Activated CD8-positive, alpha-beta memory T cell treated with anti-CD3 and anti-CD28 coated beads, Interleukin-2, amount 50 U/mL, for 48 hours (primary cell): ENCODE data around the gene INPP4A.

Source experiments
- DNase-seq: peaks from one replicate; pipeline ENCODE4 v3.0.0-alpha.2; 2020

The INPP4A gene

GRCh38 chr2:98438190-98439133 lies 6.2 kb upstream of the INPP4A start:
- no peak for DNase-seq

GRCh38 chr2:98441706-98442450 lies 2.8 kb upstream of the INPP4A start:
- no peak for DNase-seq

DNA sequence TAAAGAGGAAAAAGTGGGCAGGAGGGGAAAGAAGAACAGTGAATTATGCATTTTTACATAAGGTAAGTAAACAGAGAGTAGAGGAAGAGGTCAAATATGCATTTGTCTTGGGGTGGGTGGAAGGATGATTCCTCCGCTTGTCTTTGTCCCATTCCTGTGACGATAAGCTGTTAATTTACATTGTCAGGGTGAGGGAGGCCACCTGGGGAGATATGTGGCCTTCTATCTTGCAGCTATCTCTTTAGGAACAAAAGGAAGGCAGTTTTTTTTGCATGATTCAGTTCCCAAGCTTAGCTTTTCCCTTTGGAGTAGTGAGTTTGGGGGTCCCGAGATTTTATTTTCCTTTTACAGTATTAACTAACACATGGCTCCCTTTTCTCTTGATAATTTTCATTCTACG lies 2.2 kb upstream of the INPP4A start:
- no peak for DNase-seq

GRCh38 chr2:98445177-98445682 lies 572 bp downstream of the INPP4A start:
- DNase-seq = peak; percentile 67

DNA sequence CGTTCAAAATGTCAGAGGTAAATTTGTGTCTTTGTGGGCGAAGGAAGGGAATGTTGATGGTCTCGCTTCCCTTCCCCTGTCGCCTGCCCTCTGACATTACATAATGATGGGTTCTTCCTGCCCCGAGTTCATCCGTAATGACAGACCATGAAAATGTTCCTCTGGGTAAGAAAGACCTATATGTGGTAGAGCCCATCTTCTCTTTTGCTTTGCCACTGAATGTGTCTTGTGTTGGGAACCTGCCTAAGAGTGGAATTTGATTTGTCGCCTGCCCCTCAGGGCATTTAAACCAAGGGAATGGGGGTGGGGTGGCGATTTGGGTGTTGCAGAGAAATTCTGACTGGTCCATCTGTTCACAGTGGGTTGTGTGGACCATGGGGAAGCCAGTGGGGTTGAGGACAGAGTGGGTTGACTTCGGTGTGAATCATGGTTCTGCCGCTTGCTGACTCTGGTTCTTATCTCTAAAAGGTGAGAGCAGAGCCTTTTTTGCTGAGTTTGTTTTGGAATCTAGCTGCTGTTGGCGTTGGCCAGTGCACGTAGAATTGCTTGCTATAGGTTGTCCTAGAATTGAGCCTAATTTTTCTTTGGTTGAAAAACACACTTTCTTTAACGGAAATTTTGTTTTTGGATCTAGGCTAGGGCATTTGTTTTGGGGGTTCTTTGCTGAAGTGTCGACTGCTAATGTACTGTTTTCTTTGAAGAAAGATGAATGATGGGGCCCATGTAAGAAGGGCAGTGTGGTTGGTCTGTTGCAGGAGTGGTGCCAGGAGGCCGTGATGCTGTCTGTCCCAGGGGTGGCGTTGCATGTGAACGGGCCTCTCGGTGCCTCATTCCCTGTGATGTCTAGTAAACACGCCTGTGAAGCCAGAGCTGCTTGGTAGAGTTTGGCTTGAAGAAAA lies 1.3 kb downstream of the INPP4A start:
- DNase-seq = no peak

GRCh38 chr2:98446850-98447249 lies 2.2 kb downstream of the INPP4A start:
- no peak for DNase-seq

DNA sequence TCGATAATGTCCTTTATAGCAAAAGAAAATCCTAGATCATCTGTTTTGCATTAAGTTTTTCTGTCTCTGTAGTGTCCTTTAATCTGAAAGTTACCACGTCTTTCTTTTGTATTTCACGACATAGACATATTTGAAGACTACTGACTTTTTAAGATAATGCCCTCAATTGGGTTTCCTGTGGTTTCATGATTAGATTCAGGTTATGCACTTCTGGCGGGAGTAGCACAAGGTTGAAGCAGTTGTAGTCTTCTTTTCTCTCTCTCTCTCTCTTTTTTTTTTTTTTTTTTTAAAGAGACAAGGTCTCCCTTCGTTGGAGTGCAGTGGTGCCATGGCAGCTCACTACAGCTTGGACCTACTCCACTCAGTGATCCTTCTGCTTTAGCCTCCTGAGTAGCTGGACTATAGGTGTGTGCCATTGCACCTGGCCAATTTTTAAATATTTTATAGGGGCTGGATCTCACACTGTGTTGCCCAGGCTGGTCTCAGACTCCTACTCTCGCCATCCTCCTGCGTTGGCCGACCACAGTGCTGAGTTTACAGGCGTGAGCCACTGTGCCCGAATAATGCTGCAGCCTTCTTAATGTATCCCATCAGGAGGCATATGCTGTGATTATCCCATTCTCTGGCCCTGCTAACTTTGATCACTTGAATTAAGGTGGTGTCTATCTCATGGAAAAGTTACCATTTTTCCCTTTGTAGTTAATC lies 3.9 kb downstream of the INPP4A start:
- no peak for DNase-seq

- DNase-seq = no peak
Observed at GRCh38 chr2:98452396-98453027, 7.9 kb downstream of the INPP4A start.

DNA sequence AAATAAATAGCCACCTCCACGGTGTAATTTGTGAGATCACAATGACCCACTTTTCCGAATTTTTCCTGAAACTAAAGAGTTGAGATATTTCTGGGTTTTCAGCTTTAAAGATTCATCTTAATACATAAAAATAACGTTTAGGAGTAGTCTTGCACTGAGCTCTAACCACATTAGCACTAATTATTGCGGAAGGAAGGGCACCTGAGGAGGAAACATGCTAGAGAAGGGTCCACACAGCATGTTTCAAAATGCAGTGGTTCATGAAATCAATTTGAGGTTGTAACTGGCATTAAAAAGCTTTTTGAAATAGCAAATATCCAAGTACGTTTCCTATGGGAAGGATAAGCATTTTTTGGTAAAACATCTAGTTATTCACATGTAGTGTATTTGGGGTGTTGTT lies 8.4 kb downstream of the INPP4A start:
- no peak for DNase-seq

- DNase-seq = no peak
Observed at GRCh38 chr2:98453531-98453930, 8.9 kb downstream of the INPP4A start.

- no peak for DNase-seq
Observed at GRCh38 chr2:98454073-98454472, 9.4 kb downstream of the INPP4A start.

DNA sequence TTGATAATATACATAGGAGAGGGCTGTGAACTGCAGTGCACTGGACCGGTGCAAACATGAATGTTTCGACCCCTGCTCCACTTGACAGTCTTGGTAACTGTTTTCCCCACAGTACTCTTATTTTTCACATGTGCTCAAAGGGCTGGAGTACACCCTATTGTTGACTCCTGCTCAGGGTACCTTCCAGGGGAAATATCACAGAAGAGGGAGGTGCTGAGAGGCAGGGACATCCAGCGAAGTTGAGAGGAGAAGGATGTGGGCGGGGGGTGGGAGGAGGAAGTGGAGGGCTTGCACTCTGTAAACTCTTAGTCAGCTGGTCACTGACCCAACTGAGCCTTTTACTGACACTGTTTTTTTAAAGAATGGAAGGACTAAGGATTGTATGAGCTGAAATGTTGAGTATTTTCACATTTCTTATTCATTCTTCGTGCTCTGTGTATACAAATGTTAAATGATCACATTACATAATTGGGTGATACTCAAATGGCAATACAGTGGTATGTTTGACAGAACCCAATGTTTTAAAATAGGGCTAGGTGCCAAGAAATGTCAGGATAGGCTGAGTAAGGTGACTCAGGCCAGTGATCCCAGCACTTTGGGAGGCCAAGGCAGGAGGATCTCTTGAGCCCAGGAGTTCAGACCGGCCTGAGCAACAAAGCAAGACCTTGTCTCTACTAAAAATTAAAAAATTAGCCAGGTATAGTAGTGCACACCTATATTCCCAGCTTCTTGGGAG lies 10.0 kb downstream of the INPP4A start:
- no peak for DNase-seq

DNA sequence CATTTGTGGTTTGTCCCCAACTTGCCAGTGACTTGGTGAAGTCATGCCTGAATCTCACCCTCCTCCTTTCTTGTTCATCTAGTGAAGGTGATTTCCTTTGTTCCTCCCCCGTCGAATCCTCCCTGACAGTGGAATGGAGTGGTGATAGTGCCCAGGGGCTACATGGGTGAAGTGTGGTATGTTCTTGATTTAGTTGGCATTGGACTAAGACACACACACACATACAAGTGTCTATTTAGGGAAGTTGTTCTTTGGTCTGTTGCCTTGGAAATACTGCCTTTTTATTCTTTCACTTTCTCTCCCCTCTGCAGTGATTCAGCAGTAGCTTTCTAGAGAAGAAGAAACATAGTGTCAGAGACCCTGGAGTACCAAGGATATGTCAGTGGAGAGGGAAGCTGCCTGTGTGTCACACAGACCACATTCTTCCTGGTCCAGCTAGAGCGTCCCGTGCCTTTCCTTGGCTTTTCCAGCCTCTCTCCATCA lies 10.9 kb downstream of the INPP4A start:
- no peak for DNase-seq

GRCh38 chr2:98457045-98457696 lies 12.5 kb downstream of the INPP4A start:
- DNase-seq = no peak

- no peak for DNase-seq
Observed at GRCh38 chr2:98458207-98458606, 13.5 kb downstream of the INPP4A start.

GRCh38 chr2:98458667-98459380 lies 14.2 kb downstream of the INPP4A start:
- no peak for DNase-seq

- DNase-seq = no peak
Observed at GRCh38 chr2:98459496-98460175, 15.0 kb downstream of the INPP4A start.

- DNase-seq = peak; percentile 86
Observed at GRCh38 chr2:98460573-98461497, 16.2 kb downstream of the INPP4A start.
